Measurements from ENCODE around the gene IFNAR2.

GRCh38 chr21:33244779-33245105 is 15.0 kb downstream of the IFNAR2 start:
- TF ChIP-seq EZH2 (IDR thresholded peaks at IDR 0.05; ENCODE audit: borderline replicate concordance) (no peak), CTCF (IDR thresholded peaks at IDR 0.05; ENCODE audit: poor library complexity) (no peak)

Measured in hepatocyte (in vitro differentiated cells).